Neural cell (in vitro differentiated cells): ENCODE results near the gene GNG7.

Experiments
- EZH2 ChIP-seq: fragments of 200-600, 300-800 bp; shearing (Covaris generic), sonication (generic); IDR thresholded peaks from 2 replicates; pipeline ENCODE4 v1.6.1; 2014; ENCODE audit warnings: antibody characterized with exemption, low read length, borderline replicate concordance, mild to moderate bottlenecking; ENCODE audit not compliant: insufficient read depth, poor library complexity, severe bottlenecking
- SMC3 ChIP-seq: fragments of 450-650 bp; conservative IDR thresholded peaks from 2 replicates; pipeline ENCODE4 v1.6.1; 2014; ENCODE audit warnings: antibody characterized with exemption, mild to moderate bottlenecking, moderate library complexity; ENCODE audit not compliant: poor library complexity
- TF ChIP-seq, protein P1 (sequence below): fragments of 450-650 bp; IDR thresholded peaks from 2 replicates; pipeline ENCODE4 v1.5.1; 2014; ENCODE audit warnings: antibody characterized with exemption, mild to moderate bottlenecking, moderate library complexity; ENCODE audit not compliant: poor library complexity, severe bottlenecking

DNA sequence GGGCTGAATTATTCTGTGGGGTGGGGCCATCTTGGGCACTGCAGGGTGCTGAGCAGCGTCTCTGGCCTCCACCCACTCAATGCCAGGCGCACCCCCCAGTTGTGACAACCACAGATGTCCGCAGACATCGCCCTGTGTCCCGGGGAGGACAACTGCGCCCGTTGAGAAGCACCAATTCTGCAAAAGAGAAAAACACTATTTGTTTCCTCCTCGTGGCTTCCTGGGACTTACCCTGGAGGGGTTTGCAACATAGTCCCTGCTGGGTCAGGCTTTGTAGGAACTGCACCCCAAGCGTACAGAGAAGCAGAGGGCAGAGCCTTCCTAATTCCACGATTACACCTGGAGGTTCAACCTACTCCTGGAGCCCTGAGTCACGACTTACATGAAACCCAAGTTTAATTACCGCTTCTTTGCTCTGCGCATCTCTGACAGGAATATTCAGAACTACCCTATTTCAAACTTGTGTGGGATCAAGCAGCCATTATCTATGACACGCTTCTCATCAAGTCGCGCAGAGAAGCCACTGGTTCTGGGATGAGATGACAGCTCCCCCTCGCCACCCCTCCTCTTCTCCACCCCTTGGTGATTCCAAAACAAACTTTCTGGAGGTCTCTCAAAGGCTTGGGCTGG is 48.4 kb upstream of the GNG7 start:
- TF ChIP-seq SMC3 (no peak), EZH2 (no peak)
- TF ChIP-seq, protein P1, sequence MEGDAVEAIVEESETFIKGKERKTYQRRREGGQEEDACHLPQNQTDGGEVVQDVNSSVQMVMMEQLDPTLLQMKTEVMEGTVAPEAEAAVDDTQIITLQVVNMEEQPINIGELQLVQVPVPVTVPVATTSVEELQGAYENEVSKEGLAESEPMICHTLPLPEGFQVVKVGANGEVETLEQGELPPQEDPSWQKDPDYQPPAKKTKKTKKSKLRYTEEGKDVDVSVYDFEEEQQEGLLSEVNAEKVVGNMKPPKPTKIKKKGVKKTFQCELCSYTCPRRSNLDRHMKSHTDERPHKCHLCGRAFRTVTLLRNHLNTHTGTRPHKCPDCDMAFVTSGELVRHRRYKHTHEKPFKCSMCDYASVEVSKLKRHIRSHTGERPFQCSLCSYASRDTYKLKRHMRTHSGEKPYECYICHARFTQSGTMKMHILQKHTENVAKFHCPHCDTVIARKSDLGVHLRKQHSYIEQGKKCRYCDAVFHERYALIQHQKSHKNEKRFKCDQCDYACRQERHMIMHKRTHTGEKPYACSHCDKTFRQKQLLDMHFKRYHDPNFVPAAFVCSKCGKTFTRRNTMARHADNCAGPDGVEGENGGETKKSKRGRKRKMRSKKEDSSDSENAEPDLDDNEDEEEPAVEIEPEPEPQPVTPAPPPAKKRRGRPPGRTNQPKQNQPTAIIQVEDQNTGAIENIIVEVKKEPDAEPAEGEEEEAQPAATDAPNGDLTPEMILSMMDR, result no peak
